Endothelial cell of umbilical vein (primary cell): Measurements from ENCODE around the gene MFSD1. TPM values are rescaled to one million over a fixed set of nuclear protein-coding genes. Genes with fewer than 3 reads are reported as not detected.

Source experiments
- polyA plus RNA-seq, 4 experiments: library from polyadenylated mRNA; depleted of rRNA in 3 of 4; stranded (reverse) in 3 of 4; unstranded in 1 of 4; fragments of >200 nt; gene quantifications; 2 replicates each; pipeline versions ENCODE4 v1.2.1 to v1.2.3, GENCODE V29; 2011 to 2012; ENCODE audit warnings: missing spikeins in 1 of 4
- total RNA-seq: library from RNA; stranded (reverse); gene quantifications from 2 replicates; pipeline ENCODE4 v1.2.3, GENCODE V29; 2021

Gene MFSD1
- total and polyA plus RNA-seq, 2 donors (not counting 3 experiments of a cell fraction or from before 2014, with no cell fraction given), result 38.2 to 65.1 TPM

Other genes with a start within 250 kb of the MFSD1 start
- gene MLF1, start 230.9 kb upstream of the MFSD1 start, total RNA-seq, result 5.3 and 8.8 TPM in 2 replicates
- 2.2 and 3.0 TPM in 2 replicates for gene MLF1, start 230.9 kb upstream of the MFSD1 start, polyA plus RNA-seq
- gene GFM1, start 157.5 kb upstream of the MFSD1 start, total RNA-seq, result 60.1 and 68.6 TPM in 2 replicates
- 12.1 and 14.9 TPM in 2 replicates for gene GFM1, start 157.5 kb upstream of the MFSD1 start, polyA plus RNA-seq
- 118 and 119 TPM in 2 replicates for gene LXN, start 129.4 kb upstream of the MFSD1 start, total RNA-seq
- gene LXN, start 129.4 kb upstream of the MFSD1 start, polyA plus RNA-seq, result 44.8 and 56.9 TPM in 2 replicates
- gene RARRES1, start 69.6 kb upstream of the MFSD1 start, total RNA-seq, result 1.5 and 1.8 TPM in 2 replicates
- 0.98 and 1.2 TPM in 2 replicates for gene RARRES1, start 69.6 kb upstream of the MFSD1 start, polyA plus RNA-seq